ENCODE results near the gene LILRA1.
"Not testable (repeated sequence)": the region's sequence is repeated elsewhere in the genome, so short reads cannot be mapped to it uniquely, and the experiment has no call there.

- TF ChIP-seq CTCF (conservative IDR thresholded peaks at IDR 0.05; ENCODE audit: low read depth, low read length); EZH2 (IDR thresholded peaks at IDR 0.05; ENCODE audit: low read length, unreplicated experiment): not testable (repeated sequence)
Measured at GRCh38 chr19:54571715-54572615, 21.5 kb upstream of the LILRA1 start.
